HG03103 (cell line): ENCODE results near the gene ACBD4.
"Not testable (repeated sequence)": the region's sequence is repeated elsewhere in the genome, so short reads cannot be mapped to it uniquely, and the experiment has no call there.

Source experiments
- ATAC-seq: cut with Tn5 transposase; IDR thresholded peaks from one replicate; pipeline ENCODE4 v1.9.1; 2021; ENCODE audit warnings: low read depth; ENCODE audit not compliant: unreplicated experiment

Gene ACBD4

DNA sequence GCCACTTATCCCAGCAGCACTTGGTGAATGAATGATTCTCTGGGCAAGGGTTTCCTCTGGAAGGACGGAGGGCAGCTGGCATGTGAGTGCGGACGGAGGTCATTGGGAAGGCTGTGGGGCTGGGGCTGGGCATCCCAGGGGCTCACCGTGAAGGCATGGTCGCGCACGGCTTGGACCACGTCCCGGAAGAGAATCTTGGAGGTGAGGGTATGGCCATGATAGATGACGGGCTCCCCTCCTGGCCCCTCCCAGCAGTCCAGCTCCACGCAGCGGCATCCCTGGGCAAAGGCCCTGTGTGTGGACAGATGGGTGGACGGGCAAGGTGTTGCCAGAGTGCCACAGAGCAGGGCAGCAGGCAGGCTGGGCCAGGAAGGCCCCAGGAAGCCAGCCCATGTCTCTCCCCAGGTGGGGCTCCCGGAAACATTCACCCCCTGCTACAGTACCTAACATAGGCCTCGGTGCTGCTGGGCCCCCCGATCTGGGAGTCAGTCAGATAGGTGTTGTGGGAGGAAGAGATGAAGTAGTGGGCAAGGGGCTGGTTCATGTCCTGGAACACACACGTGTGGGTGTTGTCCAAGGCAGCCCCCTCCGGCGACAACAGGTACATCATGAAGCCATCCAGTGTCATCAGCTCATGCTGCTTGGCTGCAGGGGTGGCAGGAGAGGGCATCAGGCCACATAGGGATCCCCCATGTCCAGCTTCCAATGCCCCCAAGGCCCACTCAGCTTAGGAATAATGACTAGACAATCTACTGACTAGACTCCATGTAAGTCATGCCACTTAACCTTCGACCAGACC lies 17.4 kb upstream of the ACBD4 start:
- ATAC-seq: no peak

DNA sequence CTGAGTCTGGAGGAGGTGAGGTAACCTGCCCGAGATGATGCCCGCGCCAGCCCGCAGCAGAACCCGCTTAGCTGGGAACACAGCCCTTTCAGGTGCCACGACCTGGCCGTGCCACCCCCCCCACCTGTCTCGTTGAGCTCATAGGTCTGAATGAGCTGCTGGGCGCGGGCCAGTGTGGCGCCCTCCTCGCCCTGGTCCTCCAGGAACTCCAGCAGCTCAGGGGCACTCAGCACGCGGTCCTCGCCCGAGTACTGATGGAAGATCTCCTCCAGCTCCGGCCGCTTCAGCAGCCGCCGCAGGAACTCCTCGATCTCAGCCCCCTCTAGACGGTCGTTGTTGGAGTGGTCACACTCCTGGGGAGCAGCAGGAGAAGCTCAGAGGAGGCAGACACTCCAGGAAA lies 16.8 kb upstream of the ACBD4 start:
- ATAC-seq: no peak

DNA sequence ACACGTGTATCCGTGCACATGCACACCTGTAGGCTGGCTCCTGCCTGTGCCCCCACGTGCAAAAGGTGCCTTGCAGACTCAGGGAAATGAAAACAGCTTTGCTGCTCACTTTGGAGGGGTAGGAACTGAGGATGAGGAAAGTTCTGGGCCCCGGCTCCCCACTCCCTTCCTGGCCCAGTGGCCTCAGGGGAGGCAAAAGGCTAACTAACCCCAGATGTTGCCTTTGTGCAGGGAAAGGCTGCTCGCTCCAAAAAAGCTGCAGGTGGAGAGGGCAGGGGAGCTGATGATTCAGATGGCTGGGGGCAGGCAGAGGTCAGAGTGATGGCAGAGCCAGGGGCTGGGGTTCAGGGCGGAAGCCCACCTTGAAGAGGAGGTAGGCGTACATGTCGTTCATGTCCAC lies 15.5 kb upstream of the ACBD4 start:
- no peak for ATAC-seq

DNA sequence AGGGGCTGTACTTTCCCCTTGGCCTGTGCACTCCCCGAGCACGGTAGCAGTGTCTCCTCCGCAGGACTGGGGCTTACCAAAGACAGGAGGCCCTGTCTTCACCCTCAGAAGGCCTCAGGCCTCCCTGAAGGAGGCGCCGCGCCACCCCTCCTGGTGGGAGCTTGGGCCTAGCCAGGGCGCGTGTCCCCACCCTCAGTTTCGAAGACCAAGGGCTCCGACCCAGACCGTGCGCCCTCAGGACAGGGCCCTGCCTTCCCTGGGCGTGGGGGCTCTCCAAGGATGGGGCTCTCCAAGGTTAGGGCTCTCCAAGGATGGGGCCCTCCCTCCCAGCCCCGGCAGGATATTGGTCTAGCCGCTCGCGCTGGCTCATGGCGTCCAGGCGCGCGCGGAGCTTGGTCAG lies 14.9 kb upstream of the ACBD4 start:
- no peak for ATAC-seq

DNA sequence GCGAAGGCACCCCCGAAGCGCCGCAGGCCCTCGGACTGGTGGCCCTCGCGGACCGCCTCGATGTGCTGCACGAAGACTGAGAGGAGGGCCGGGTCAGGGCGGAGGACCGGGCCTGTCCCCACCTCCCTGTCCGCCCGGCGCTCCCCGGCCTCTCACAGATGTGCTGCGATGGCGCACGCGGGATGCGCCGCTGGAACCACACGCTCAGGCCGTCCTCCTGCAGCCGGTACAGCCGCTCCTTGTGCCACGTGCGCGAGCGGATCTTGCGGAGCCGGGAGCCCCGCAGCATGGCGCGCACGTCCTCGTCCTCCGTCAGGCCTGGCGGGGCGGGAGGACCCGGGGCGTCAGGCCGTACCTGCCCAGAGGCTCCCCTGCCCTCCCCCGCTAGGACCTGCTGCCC lies 14.4 kb upstream of the ACBD4 start:
- ATAC-seq: no peak

DNA sequence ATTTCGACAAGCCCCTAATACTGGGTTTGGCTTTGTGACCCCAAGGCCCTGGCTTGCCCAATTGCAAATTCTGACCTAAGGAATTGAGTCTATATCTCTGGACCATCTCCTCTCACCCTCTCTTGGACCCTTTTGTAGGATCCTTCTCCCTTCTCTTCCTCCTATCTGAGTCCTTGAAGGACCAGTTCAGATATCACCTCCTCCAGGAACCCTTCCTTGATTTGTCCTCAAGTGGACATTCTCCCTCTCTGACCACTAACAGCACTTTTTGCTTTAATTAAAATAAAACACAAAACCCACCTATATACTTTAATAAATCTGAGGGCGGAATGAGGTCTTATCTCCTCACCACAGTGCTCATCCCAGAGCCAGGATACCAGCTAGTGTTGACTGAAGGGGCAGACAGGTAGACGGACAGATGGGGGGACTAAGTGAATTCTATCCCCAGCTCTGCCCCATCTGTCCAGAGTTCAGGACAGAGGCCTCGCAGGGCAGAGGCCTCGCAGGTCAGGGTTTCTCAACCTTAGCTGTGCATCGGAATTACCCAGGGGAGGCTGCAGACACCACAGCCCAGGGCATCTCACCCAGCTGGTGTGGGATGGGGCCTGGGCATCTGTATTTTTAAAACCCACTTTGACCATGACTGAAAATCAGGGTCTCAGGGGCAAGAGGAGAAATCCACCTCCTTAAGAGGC lies 12.3 kb upstream of the ACBD4 start:
- ATAC-seq: no peak

DNA sequence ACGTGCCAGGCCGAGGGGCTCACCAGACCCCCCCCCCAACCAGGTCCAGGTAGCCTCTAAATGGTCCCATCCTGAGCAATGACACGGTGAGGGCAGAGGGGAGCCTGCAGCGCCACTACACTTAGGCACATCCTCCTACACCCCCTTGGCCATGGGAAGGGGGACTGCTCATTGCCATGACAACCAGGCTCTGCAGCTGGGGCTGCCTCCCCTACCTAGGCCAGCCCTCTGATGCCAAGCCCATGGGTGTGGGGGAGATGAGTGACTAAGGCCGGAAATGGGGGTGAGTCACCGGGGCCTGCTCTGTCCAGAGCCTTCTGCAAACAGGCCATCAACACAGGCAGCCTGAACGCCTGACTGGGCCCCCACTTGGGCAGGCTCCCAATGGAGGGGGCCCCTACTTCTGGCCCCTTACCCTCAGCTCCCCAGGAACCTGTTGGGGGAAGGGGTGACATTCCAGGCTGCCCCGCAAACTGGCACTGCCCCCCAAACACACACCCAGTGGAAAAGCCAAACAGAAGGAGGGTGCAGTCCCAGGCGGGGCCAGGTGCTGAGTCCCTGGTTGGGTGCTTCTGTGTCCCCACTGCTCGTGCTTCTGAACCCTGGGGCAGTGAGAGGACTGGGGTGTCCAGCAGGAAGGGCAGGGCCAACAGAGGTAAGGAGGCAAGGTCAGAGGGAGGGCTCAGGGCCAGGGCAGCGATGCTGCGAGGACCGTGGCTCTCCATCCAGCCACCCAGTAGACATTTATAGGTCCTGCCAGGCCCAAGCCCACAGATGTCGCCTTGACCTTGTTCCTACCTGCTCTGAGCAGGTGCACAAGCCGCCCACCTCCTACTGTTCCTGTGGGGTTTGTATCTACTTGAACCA lies 11.3 kb upstream of the ACBD4 start:
- no peak for ATAC-seq

DNA sequence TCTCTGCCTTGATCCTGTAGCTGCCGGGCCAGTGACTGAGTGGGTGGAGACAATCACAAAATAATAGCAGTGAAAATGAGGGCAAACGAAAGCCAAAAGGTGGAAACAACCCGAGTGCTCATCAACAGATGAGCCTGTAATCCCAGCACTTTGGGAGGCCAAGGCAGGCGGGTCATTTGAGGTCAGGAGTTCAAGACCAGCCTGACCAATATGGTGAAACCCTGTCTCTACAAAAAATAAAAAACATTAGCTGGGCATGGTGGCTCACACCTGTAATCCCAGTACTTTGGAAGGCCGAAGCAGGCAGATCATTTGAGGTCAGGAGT lies 10.7 kb upstream of the ACBD4 start:
- ATAC-seq: not testable (repeated sequence)

DNA sequence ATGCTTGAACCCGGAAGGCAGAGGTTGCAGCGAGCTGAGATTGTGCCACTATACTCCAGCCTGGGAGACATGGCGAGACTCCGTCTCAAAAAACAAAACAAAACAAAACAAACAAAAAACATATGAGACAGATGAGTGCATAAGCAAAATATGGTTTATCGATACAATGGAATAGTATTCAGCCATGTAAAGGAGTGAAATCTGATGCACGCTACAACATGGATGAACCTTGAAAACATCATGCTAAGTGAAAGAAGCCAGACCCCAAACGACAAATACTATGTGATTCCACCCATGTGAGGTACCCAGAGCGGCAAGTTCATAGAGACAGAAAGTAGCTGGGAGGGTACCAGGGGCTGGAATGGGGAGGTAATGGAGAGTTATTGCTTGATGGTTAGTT lies 10.0 kb upstream of the ACBD4 start:
- no peak for ATAC-seq

DNA sequence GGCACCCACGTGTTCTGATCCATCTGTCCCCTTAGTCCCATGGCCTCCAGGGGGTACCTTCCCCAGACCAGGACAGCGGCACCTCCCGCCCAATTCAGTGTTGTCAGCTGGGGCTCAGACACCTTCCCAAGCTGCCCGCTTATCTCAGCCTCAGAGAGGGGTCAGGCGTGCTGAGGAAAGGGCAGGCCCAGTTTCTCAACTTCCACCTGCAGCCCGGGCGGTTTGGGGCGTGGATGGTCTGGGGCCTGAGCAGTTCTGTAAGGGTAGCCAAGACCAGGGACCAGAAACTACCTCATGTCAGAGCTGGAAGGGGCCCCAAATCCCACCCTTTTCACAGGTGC lies 8.3 kb upstream of the ACBD4 start:
- no peak for ATAC-seq

DNA sequence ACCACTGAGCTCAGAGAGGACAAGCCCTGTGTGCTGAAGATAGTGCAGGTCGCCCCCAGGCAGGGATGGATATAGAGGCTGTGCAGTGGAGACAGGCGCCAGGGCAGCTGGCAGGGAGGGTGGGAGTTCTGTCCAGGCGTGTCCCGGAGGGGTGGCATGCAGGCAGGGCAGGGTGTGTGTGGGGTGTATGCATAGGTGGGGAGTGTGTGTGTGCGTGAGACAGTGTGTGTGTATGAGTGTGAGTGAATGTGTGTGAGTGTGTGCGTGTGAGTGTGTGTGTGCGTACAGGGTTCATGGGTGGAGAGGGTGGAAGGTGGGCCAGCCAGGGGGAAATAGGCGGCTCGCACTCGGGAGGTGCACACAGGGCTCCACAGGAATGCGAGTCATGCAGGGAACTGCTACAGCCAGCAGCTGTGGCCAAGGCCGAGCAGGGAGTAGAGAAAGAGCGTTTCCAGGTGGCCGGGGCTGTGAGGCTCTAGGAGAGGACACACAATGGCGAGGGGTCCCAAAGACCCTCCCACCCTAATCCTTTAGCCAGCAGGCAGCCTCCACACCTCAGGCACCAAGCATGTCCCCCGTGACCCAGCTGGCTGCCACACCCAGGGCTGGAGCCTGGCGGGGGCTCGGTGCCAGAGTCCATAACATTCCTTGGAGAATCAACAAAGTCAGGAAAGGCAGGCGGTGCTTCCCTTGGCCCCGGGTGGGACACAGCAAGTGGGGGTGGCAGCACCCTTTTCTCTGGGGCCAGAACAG lies 7.8 kb upstream of the ACBD4 start:
- no peak for ATAC-seq

DNA sequence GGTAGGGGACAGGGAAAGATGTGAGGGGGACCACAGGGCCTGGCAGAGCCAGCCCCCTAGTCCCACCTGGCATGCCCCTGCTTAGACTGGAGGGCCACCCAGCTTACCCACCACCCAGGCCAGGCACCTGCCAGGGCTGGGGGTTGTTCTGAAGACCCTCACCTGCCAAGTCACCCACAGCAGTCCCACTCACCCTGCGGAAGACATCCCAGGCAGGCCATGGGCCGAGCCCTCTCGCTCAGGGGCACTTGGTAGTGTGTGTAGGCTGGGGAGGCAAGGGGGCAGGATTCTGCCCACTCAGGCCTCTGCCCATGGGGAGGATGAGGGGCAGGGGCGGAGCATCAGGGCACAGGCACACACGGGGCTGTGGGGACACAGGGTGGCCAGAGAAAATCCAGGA lies 7.2 kb upstream of the ACBD4 start:
- ATAC-seq: no peak

DNA sequence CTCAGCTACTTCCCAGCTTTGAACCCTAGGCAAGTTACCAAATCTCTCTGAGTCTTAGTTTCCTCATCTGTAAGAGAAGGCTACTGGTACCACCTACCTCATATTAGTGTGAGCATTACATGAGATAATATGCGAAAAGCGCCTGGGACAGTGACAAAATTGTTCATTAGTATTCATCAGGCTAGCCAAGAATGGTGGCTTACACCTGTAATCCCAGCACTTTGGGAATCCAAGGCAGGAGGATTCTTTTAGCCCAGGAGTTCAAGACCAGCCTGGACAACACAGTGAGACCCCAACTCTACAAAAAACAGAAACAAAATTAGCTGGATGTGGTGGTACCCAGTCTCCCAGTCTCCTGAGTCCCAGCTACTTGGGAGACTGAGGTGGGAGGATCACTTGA lies 6.5 kb upstream of the ACBD4 start:
- no peak for ATAC-seq

DNA sequence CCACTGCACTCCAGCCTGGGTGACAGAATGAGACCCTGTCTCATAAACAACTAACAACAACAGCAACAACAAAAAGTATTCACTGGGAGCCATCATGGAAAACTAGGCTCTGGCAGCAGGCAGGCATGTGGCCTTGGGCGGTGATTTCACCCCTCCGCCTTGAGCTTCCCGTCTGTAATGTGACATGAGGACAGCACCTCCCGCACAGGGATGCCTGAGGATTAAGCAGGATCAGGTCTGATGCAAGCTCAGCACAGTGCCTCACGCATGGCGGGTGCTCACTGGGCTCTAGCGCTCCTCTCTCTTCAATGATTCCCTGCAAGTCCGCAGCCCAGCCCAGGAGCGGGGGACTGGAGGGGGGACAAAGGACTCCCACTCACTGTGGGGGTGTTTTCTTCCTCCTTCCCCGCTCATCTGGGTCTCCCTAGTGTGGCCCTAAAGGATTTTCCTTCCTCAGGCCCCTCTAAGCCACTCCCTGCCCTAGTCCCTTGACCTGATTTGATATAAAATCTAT lies 6.0 kb upstream of the ACBD4 start:
- ATAC-seq: no peak

DNA sequence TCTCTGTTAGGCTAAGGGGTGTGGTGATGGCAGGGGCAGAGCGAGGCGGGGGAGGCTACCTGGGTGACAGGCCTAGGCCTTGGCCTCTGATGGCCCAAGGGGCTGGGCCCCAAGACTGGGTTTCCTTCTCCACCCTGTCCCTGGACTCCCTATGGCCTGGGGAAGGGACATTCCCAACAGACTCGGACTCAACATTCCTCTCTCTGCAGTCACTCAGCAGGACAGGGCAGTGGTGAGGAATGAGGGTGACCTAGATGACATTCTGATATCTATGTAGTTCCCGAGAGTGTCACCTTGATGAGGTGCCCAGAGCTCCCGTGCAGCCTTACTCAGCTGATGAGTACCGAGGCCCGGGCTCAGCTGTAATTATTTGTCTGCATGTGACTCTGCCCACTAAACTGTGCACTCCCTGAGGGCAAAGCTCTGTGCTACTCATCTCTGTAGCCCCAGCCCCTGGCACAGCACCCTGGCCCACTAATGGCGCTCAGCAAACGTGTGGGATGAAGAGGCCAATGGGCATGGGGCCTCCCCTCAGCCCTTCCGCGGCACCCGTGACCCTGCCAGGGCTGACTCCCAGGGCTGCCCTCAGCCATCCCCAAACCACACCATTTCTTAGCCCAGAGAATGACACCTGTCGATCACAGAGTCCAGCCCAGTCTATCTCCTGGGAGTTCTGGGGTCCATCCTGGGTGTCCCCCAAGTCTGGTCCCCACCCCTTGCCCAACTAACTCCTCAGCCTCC lies 5.4 kb upstream of the ACBD4 start:
- ATAC-seq: no peak

DNA sequence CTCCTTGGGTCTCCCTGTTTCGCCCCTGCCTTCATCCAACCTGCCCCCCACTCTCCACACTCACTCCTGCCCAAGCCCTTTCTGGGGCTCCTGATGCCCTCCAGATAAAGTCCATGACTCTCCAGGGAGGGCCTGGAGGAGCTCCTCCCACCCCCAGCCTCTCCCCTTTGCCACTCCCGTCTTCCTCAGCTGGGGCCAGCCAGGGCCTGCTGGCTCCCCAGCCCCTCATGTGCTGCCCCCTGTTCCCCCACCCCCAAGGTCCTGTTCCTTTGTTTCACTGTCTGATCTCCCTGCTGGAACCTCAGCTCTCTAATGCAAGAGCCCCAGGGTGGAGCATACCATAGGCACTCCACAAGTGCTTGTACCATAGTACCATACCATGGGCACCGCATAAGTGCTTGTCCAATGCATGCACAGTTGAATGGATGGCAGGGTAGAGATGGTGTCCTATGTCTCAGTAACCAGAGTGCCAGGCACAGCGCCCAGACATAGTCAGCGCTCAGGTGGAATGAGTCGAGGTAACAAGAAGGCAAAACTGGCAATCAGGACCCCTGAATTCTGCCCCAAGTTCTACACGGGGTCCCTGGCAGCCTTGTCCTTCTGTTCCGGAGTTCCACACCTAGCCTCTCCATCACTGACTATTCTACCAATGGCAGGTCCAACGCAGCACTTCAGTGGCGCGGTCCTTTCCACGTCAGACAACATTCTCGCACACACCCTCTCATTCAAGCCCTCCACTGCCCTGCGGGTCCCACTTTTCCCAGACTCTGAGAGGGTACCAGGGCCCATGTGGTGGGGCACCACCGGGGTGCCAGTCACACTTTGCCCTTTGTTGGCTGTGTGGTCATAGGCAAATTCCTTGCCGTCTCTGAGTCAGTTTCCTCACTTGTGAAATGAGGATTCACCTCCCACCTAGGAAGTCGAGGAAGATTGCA lies 4.5 kb upstream of the ACBD4 start:
- ATAC-seq: no peak

DNA sequence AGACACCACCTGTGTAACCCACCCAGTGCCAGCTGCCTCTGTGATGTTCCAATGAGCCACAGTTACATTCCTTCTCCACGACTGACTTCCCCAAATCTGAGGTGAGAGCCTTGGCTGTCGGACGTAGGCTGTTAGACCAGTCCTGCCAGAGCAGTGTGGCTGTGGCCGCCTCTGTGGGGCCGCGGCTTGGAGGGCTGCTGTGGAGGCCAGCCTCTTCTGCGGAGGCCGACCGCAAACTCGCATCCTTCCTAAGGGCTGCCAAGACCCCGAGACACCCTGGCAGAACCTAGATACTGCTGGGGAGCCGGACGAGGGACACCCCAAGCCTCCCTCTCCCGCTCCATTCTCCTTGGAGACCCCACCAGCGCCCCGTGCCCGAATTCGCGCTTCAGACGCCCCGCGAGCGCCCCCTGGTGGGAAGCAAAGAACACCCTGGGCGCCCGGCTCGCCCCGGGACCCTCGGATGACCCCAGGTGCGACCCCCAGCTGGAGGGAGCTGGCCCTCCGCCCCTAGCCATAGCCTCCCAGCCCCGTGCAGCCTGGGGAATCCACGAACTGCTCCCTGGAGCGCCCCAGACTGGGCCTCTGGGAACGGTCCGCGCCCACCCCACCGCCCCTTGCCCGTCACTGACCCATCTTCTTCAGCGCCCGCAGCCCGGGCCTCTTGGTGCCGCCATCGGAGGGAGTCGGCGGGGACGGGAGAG lies 3.7 kb upstream of the ACBD4 start:
- ATAC-seq: no peak

DNA sequence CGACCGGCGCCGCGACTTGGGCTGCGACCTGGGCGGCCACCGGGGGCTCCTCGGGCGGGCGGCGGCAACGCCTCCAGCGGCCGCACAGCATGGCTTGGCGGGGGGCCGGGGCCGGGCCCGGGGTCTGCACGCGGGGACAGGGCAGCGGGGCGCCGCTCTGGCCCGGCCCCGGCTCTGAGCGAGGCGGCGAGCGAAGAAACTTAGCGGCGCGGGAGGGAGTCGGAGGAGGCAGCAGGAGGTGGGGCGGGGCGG lies 3.2 kb upstream of the ACBD4 start, which contains the start of gene PLCD3:
Gene PLCD3 (minus strand): TSS at position 196 of the 252 bp plus-strand sequence. CDS start 105 bp downstream, at position 91.
- no peak for ATAC-seq
